Stimulated activated memory B cell treated with anti-CD40 and anti-IgM and Interleukin-4, amounts not matched to agents 10 μg/mL and 1 μg/mL and 100 μg/mL, for 72 hours (primary cell): ENCODE measurements around the gene POU6F1.
A peak's percentile ranks its signal among the peaks of the same experiment; 100 is the strongest.
"Not testable (repeated sequence)": the region's sequence is repeated elsewhere in the genome, so short reads cannot be mapped to it uniquely, and the experiment has no call there.

ENCODE experiments used
- ATAC-seq: fragments of 150-1000 bp; cut with Tn5 transposase; 2 replicates; pipeline ENCODE4 v1.10.0; 2021
- H3K27ac Mint-ChIP-seq: one replicate; pipeline ENCODE4 v1.8.0; 2022; ENCODE audit warnings: mild to moderate bottlenecking, mixed read lengths
- H3K27me3 Mint-ChIP-seq: one replicate; pipeline ENCODE4 v1.8.0; 2022; ENCODE audit warnings: mixed read lengths
- H3K36me3 Mint-ChIP-seq: one replicate; pipeline ENCODE4 v1.8.0; 2022; ENCODE audit warnings: mixed read lengths
- H3K4me1 Mint-ChIP-seq: one replicate; pipeline ENCODE4 v1.8.0; 2022; ENCODE audit warnings: mixed read lengths
- H3K4me3 Mint-ChIP-seq: one replicate; pipeline ENCODE4 v1.8.0; 2022; ENCODE audit warnings: mild to moderate bottlenecking, moderate library complexity, mixed read lengths
- H3K9me3 Mint-ChIP-seq: one replicate; pipeline ENCODE4 v1.8.0; 2022; ENCODE audit warnings: mixed read lengths

The POU6F1 gene

GRCh38 chr12:51238510-51239334 is 20.9 kb upstream of the POU6F1 start, which contains the start of gene DAZAP2:
Gene DAZAP2, plus strand, starts transcription at chr12:51238826. Its CDS starts 82 bp downstream, at chr12:51238908.
- ATAC-seq, result peak; percentile 97
- no peaks in the 10 kb centered on the region for H3K9me3 Mint-ChIP-seq
- peaks cover 29% of the 10 kb centered on the region for H3K36me3 Mint-ChIP-seq

GRCh38 chr12:51238037-51238509 is 20.2 kb upstream of the POU6F1 start:
- Mint-ChIP-seq H3K27me3 (no peaks in the 10 kb centered on the region), H3K4me3 (peak overlapping the region; percentile 90), H3K36me3 (peaks cover 27% of the 10 kb centered on the region), H3K4me1 (peaks cover 42% of the 10 kb centered on the region), H3K9me3 (no peaks in the 10 kb centered on the region), H3K27ac (peak overlapping the region; percentile 100)
- ATAC-seq, result peak; percentile 1

More at GRCh38 chr12:51238510-51239334, 20.9 kb upstream of the POU6F1 start, which contains the start of gene DAZAP2:
- Mint-ChIP-seq H3K4me1 (peaks cover 44% of the 10 kb centered on the region), H3K27me3 (no peaks in the 10 kb centered on the region), H3K27ac (peak within 1 kb of the TSS; percentile 100), H3K4me3 (peak within 1 kb of the TSS; percentile 90)

GRCh38 chr12:51234530-51234929 is 16.7 kb upstream of the POU6F1 start:
- Mint-ChIP-seq H3K36me3 (peaks cover under 1% of the 10 kb centered on the region), H3K9me3 (no peaks in the 10 kb centered on the region), H3K4me3 (no peak overlapping the region), H3K4me1 (peaks cover 13% of the 10 kb centered on the region), H3K27me3 (no peaks in the 10 kb centered on the region), H3K27ac (no peak overlapping the region)
- ATAC-seq, result no peak

- Mint-ChIP-seq H3K36me3 (no peaks in the 10 kb centered on the region), H3K4me1 (peaks cover 1% of the 10 kb centered on the region), H3K27ac (no peak overlapping the region), H3K4me3 (no peak overlapping the region), H3K27me3 (no peaks in the 10 kb centered on the region), H3K9me3 (no peaks in the 10 kb centered on the region)
- ATAC-seq, result no peak
Measured at GRCh38 chr12:51232642-51233041, 14.8 kb upstream of the POU6F1 start.

- H3K27ac Mint-ChIP-seq, result no peak overlapping the region
- no peak for ATAC-seq
- no peaks in the 10 kb centered on the region for H3K36me3 Mint-ChIP-seq
- H3K4me1 Mint-ChIP-seq, result no peaks in the 10 kb centered on the region
- H3K9me3 Mint-ChIP-seq, result no peaks in the 10 kb centered on the region
- H3K27me3 Mint-ChIP-seq, result no peaks in the 10 kb centered on the region
- H3K4me3 Mint-ChIP-seq, result no peak overlapping the region
Measured at GRCh38 chr12:51229116-51229809, 11.4 kb upstream of the POU6F1 start.

GRCh38 chr12:51227962-51228361 is 10.1 kb upstream of the POU6F1 start:
- H3K27me3 Mint-ChIP-seq, result no peaks in the 10 kb centered on the region
- no peaks in the 10 kb centered on the region for H3K9me3 Mint-ChIP-seq
- H3K27ac Mint-ChIP-seq, result no peak overlapping the region
- H3K4me3 Mint-ChIP-seq, result no peak overlapping the region
- no peaks in the 10 kb centered on the region for H3K4me1 Mint-ChIP-seq
- no peaks in the 10 kb centered on the region for H3K36me3 Mint-ChIP-seq
- no peak for ATAC-seq

GRCh38 chr12:51227112-51227511 is 9.2 kb upstream of the POU6F1 start:
- H3K27ac Mint-ChIP-seq, H3K4me3 Mint-ChIP-seq, H3K36me3 Mint-ChIP-seq, H3K4me1 Mint-ChIP-seq, H3K27me3 Mint-ChIP-seq, H3K9me3 Mint-ChIP-seq, ATAC-seq: not testable (repeated sequence)

GRCh38 chr12:51225771-51226170 is 7.9 kb upstream of the POU6F1 start:
- no peak overlapping the region for H3K4me3 Mint-ChIP-seq

GRCh38 chr12:51225234-51225633 is 7.4 kb upstream of the POU6F1 start:
- no peaks in the 10 kb centered on the region for H3K36me3 Mint-ChIP-seq

More at GRCh38 chr12:51225771-51226170, 7.9 kb upstream of the POU6F1 start:
- H3K9me3 Mint-ChIP-seq, result no peaks in the 10 kb centered on the region
- H3K27ac Mint-ChIP-seq, result no peak overlapping the region
- H3K4me1 Mint-ChIP-seq, result no peaks in the 10 kb centered on the region
- no peak for ATAC-seq
- H3K36me3 Mint-ChIP-seq, result no peaks in the 10 kb centered on the region
- no peaks in the 10 kb centered on the region for H3K27me3 Mint-ChIP-seq

GRCh38 chr12:51224625-51225024 is 6.8 kb upstream of the POU6F1 start:
- no peaks in the 10 kb centered on the region for H3K27me3 Mint-ChIP-seq
- H3K9me3 Mint-ChIP-seq, result no peaks in the 10 kb centered on the region
- no peak for ATAC-seq
- no peak overlapping the region for H3K4me3 Mint-ChIP-seq
- no peak overlapping the region for H3K27ac Mint-ChIP-seq
- H3K36me3 Mint-ChIP-seq, result no peaks in the 10 kb centered on the region
- H3K4me1 Mint-ChIP-seq, result peaks cover under 1% of the 10 kb centered on the region

More at GRCh38 chr12:51225234-51225633, 7.4 kb upstream of the POU6F1 start:
- Mint-ChIP-seq H3K9me3 (no peaks in the 10 kb centered on the region), H3K4me1 (no peaks in the 10 kb centered on the region), H3K27me3 (no peaks in the 10 kb centered on the region), H3K27ac (no peak overlapping the region), H3K4me3 (no peak overlapping the region)
- no peak for ATAC-seq

GRCh38 chr12:51222461-51222860 is 4.6 kb upstream of the POU6F1 start:
- Mint-ChIP-seq H3K36me3 (no peaks in the 10 kb centered on the region), H3K9me3 (no peaks in the 10 kb centered on the region), H3K4me1 (peaks cover 14% of the 10 kb centered on the region), H3K27me3 (no peaks in the 10 kb centered on the region), H3K27ac (no peak overlapping the region), H3K4me3 (no peak overlapping the region)
- ATAC-seq, result no peak

GRCh38 chr12:51219857-51220256 is 2.0 kb upstream of the POU6F1 start:
- not testable (repeated sequence) for H3K9me3 Mint-ChIP-seq, H3K36me3 Mint-ChIP-seq, ATAC-seq, H3K4me3 Mint-ChIP-seq, H3K27me3 Mint-ChIP-seq, H3K27ac Mint-ChIP-seq
- H3K4me1 Mint-ChIP-seq, result peaks cover 14% of the 10 kb centered on the region

GRCh38 chr12:51219322-51219721 is 1.5 kb upstream of the POU6F1 start:
- H3K27ac Mint-ChIP-seq, result peak overlapping the region; percentile 89

GRCh38 chr12:51218607-51219161 is 822 bp upstream of the POU6F1 start:
- peak overlapping the region; percentile 89 for H3K27ac Mint-ChIP-seq
- no peak for ATAC-seq
- peaks cover 14% of the 10 kb centered on the region for H3K4me1 Mint-ChIP-seq
- H3K9me3 Mint-ChIP-seq, result no peaks in the 10 kb centered on the region
- H3K36me3 Mint-ChIP-seq, result peaks cover 7% of the 10 kb centered on the region
- H3K4me3 Mint-ChIP-seq, result peak overlapping the region; percentile 75
- H3K27me3 Mint-ChIP-seq, result no peaks in the 10 kb centered on the region

More at GRCh38 chr12:51219322-51219721, 1.5 kb upstream of the POU6F1 start:
- Mint-ChIP-seq H3K9me3 (no peaks in the 10 kb centered on the region), H3K4me1 (peaks cover 14% of the 10 kb centered on the region), H3K36me3 (peaks cover 4% of the 10 kb centered on the region), H3K27me3 (no peaks in the 10 kb centered on the region), H3K4me3 (peak overlapping the region; percentile 28)
- ATAC-seq, result no peak
